ENCODE data around the gene METTL22.

METTL22 gene, protein sequence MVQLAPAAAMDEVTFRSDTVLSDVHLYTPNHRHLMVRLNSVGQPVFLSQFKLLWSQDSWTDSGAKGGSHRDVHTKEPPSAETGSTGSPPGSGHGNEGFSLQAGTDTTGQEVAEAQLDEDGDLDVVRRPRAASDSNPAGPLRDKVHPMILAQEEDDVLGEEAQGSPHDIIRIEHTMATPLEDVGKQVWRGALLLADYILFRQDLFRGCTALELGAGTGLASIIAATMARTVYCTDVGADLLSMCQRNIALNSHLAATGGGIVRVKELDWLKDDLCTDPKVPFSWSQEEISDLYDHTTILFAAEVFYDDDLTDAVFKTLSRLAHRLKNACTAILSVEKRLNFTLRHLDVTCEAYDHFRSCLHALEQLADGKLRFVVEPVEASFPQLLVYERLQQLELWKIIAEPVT

GRCh38 chr16:8621572-8622314 lies at the start of gene METTL22:
Gene METTL22, plus strand, starts transcription at chr16:8621698. Its CDS starts 3,968 bp downstream, at chr16:8625666.
- in situ Hi-C loops (cut with MboI; ENCODE audit: low sequenced_read_pairs) = no loop called here

GRCh38 chr16:8572063-8572918 lies 49.2 kb upstream of the METTL22 start:
- in situ Hi-C loops (cut with MboI; ENCODE audit: low sequenced_read_pairs) = no loop called here

DNA sequence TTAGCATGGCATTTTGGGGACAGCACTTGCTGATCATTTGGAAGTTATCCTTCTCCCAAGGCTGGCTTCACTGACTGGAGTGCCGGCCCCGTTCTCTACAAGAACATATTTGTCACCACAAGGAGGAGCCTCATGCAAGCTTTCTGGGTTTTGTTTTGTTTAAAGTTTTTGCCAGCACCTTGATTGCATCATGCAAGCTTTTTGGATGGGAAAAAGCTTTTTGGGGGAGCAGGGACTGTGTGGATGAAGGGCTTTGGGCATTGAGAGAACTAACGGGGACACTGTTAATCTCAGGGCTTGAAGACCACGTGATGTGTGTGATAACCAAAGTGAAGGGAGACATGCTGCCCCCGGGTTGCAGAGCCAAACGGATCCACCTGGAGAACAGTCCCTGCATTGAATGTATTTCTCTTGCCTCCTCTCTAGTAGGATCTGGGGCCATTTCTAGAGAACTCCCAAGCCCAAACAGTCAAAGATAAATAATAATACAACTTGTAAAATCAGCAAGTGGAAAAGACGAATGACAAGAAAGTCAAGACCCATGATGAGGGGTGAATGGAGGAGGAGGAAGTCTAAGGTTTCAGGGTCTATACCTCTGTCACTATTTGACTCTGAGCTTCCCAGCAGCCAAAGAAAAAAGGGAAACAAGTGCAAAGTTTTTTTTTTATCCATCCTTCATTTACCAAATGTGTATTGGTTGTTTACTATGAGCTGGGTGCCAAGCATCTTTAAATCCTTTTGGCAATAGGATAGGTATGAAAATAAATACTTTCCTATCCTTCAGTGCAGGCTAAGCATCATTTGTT lies 48.4 kb upstream of the METTL22 start:
- in situ Hi-C loops (cut with MboI; ENCODE audit: low sequenced_read_pairs) = no loop called here

DNA sequence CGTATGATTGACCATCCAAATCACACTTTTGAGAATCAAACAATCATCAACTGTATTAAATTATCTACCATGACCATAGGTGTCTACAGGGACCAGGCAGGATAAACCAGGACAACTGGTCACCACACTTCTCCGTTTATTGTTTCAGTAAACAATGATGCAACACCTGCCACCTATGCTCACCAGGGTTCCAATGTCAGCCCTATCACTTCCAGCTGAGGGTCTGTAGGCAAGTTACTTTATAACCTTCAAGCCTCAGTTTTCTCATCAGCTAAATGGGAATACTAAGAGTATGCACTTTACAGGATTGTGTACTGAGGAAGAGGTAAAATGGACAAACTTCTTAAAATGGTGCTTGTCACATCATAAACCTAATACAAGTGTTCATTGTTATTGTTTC lies 46.1 kb upstream of the METTL22 start:
- in situ Hi-C loops (cut with MboI; ENCODE audit: low sequenced_read_pairs) = no loop called here

DNA sequence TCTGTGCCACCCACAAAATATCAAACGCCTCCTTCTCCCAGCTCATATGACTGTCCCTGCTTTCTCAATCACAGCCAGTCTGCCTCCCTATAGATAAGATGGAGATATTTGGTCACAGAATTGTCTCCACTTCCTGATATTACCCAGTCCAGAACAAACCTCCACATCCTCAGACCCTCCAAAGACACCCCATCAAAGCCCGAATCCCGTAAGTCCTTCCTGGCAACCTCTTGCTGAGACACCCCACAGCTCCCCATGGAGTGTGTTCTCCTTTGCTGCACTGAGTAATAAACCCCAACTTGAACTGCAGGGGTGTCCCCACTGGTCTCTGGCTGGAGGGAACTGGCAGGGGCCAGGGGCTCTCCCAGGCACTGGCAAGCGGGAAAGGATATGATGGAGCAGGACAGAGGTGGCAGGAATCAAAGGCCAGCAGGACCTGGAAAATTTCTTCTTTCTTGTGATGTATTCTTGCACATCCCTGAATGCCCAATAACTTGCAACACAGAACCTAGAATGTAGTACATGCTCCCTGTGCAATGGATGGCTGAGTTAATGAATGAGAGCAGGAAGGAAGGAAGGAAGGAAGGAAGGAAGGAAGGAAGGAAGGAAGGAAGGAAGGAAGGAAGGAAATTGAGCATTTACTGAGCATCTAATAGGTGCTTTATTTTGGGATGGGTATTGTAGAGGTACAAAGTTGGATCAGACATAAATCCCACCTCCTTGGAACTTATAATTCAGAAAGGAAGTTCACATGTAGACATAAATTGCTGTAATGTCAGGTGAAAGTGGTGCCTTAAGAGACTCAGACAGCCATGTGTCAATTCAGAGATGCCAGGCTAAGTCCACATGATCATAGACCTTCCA lies 45.1 kb upstream of the METTL22 start:
- in situ Hi-C loops (cut with MboI; ENCODE audit: low sequenced_read_pairs) = no loop called here

DNA sequence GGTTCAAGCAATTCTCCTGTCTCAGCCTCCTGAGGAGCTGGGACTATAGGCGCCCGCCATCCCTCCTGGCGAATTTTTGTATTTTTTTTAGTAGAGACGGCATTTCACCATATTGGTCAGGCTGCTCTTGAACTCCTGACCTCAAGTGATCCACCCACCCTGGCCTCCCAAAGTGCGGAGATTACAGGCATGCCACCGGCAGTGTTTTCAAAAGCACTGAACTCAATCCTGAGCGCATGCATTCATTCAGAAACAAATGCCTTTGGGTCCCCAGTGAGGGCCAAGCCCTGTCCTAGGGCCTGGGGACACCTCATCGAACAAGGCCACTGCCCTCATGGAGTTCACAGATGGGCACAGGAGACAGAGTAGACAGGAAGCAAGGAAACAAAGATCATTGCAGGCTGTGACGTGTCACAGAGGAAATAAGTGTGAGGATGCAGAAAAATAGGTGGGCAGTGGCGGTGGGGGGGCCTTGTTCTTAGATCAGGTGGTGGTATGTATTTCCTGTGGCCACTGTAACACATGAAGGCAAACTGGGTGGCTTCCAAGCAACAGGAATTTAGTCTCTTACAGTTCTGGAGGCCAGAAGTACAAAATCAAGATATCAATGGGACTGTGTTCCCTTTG lies 43.7 kb upstream of the METTL22 start:
- in situ Hi-C loops (cut with MboI; ENCODE audit: low sequenced_read_pairs) = no loop called here

DNA sequence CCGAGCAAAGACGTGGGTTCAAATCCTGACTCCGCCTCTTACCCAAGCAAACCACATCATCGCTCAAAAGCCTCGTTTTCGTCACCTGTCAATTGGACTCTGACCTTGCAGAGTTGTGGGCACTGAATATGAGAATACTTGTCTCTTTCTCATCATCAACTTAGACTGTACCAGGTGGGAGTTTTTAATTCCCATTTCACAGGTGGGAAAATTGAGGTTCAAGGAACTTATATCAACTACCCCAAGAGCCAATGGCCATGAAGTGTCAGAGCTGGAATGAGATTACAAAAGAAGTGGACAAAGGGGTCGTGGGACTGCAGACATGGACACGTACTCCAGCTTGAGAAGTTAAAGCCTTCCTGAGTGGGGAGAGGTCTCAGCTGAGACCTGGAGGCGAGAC lies 41.9 kb upstream of the METTL22 start:
- in situ Hi-C loops (cut with MboI; ENCODE audit: low sequenced_read_pairs) = no loop called here

DNA sequence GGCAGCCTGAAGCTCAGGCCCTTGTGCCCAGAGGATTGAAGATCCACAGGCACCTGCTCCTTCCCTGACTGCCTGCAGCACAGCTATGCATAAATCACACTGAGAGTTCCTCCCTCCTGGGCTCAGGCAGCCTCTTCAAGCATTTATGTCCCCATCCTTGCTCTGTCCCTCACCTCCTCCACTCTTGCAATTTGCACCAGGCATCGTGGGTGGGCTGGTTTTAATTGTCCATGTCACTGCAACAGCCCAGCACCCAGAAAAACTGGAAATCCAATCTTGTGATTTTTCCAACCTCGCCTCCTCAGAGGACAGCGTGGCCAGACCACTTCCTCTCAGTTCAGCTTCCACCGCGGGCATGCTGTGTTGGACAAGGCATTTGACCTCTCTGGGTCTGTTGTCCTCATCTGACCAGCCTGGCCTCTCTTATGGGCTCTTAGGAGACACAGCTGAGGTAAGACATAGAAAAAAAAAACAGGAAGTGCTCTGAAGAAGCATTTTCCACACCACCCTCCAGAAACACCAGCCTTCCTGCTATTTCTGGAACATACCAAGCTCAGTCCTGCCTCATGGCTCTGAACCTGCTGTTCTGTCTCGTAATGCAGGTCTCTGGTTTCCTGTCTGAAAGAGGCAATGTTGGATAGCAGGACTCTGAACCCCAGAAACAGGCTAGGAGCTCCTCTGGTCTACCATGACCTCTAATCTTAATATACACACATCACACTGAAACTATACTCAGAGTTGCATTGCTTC lies 39.5 kb upstream of the METTL22 start:
- in situ Hi-C loops (cut with MboI; ENCODE audit: low sequenced_read_pairs) = no loop called here

GRCh38 chr16:8583199-8583598 lies 38.3 kb upstream of the METTL22 start:
- in situ Hi-C loops (cut with MboI; ENCODE audit: low sequenced_read_pairs) = no loop called here

DNA sequence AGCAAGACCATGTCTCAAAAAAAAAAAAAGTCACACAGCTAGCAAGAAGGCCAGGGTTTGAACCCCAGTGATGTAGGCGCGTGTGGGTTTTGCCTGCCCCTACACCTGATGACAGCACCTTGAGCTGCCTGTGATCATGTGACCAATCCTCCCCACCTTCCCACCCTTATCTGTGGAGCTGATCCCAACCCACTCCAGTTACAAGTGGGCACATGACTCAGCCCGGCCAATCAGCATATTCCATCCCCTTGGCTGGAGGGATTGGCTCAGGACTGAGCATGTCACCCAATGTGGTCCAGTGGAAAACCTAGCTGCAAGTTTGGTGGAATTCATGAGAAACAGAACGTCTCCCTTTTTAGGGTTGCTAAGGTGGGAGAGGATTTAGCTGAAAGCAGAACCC lies 37.8 kb upstream of the METTL22 start:
- in situ Hi-C loops (cut with MboI; ENCODE audit: low sequenced_read_pairs) = no loop called here

DNA sequence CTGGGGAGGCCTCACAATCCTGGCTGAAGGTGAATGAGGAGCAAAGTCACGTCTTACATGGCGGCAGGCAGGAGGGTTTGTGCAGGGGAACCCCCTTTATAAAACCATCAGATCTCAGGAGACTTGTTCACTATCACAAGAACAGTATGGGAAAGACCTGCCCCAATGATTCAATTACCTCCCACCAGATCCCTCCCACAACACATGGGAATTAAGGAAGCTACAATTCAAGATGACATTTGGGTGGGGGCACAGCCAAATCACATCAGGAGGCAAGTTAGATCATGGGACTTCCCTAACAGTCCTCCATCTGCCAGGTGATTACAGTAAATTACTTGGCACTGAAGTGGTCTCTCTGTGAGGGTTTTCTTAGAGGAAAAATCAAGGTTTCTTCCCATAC lies 36.5 kb upstream of the METTL22 start:
- in situ Hi-C loops (cut with MboI; ENCODE audit: low sequenced_read_pairs) = no loop called here

DNA sequence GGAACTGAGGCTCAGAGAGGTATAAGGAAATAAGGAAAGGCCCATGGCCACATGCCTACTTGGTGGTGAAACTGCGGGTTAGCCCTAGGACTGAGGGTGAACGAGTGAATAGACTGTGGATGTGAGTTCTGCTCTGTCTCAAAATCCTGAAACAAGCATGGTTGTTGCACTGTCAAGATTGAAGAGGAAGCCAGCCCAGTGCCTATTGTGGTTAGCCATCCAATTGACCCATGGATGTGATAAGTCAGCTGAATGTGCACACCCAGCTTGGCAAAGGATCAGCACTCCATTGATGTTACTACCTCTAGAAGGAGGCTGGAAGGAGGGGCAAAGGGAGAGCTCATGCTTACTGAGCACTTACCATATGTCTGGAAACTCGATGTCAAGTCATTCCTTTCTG lies 35.6 kb upstream of the METTL22 start:
- in situ Hi-C loops (cut with MboI; ENCODE audit: low sequenced_read_pairs) = no loop called here

DNA sequence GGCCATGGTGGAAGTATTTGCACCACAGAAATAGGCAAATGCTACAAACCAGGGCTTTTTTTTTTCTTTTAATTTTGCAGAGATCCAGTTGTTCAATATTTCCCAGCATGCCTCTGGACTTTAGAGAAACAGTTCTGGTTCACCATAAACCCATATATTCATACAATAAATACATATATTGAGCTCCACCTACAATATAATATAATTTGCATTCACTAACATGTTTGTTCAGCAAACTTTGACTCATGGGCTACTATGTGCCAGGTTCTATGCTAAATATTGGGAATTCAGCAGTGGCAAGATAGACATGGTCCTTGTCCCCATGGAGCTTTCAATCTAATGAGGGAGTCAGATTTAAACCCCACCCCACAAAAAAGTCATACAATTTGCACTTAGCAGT lies 34.4 kb upstream of the METTL22 start:
- in situ Hi-C loops (cut with MboI; ENCODE audit: low sequenced_read_pairs) = no loop called here

GRCh38 chr16:8588682-8589056 lies 32.8 kb upstream of the METTL22 start:
- in situ Hi-C loops (cut with MboI; ENCODE audit: low sequenced_read_pairs) = no loop called here

DNA sequence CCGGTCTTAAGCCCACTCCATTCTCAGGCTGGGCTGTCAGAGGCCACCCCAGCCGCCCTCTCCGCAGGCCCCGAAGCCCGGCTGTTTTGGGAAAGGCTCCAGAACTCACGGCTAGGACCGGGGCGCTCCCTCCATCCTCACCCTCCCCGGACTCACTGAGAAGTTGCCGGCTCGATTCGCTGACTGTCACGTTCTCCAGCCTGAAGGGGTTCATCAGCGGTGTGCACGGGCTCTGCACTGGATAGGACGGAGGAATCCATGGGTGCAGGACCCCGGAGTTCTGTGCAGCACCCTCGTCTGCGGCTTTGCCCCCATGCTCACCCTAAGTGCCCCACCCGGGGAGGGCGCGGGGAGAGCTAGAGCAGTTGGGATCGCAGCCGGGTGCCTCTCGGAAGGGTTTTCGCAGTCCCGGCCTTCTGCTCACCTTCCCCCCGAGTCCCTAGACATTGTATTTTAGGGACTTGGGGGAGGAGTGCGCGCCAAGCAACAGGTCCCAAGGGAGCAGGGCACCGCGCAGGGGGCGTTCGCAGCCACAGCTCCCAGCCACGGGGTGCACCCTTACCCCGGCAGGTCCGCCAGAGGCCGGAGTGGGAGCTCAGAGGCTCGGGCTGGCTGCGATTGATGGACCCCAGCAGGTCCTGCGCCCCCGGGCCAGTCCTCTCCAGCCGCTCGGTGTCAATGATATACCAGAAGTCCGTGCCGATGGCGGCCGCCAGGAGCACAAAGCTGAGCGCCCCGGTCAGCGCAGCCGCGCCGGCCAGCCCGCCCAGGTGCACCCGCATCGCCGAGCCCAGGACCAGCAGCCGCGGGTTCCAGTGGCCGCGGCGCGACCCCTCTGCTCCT lies 32.2 kb upstream of the METTL22 start:
- in situ Hi-C loops (cut with MboI; ENCODE audit: low sequenced_read_pairs) = no loop called here

GRCh38 chr16:8589900-8590688 lies 31.4 kb upstream of the METTL22 start, which contains the start of gene TMEM114:
Gene TMEM114, minus strand, starts transcription at chr16:8590511. Its CDS starts 673 bp downstream, at chr16:8589838.
- in situ Hi-C loops (cut with MboI; ENCODE audit: low sequenced_read_pairs) = no loop called here

GRCh38 chr16:8590811-8591210 lies 30.7 kb upstream of the METTL22 start:
- in situ Hi-C loops (cut with MboI; ENCODE audit: low sequenced_read_pairs) = no loop called here
